GM12892 (cell line): ENCODE measurements around the gene LIPG. TPM values are rescaled to one million over a fixed set of nuclear protein-coding genes. Genes with fewer than 3 reads are reported as not detected.
"Not testable (repeated sequence)": the region's sequence is repeated elsewhere in the genome, so short reads cannot be mapped to it uniquely, and the experiment has no call there.

Experiments used
- DNase-seq: peaks from one replicate; pipeline ENCODE4 v3.0.0; 2011; ENCODE audit not compliant: insufficient read length
- FAIRE-seq: peaks from 2 replicates; lab custom pipeline; 2011; peaks lifted over from hg19 to GRCh38; lab: Jason Lieb, UNC
- POLR2A ChIP-seq: IDR thresholded peaks from 2 replicates; pipeline ENCODE4 v1.6.1; 2011; ENCODE audit warnings: low read depth, low read length, control low read depth
- POLR2AphosphoS5 ChIP-seq: IDR thresholded peaks from 2 replicates; pipeline ENCODE4 v1.6.1; 2011; ENCODE audit warnings: low read depth, low read length, control low read depth
- TAF1 ChIP-seq: IDR thresholded peaks from 2 replicates; pipeline ENCODE4 v1.6.1; 2011; ENCODE audit warnings: low read depth, mild to moderate bottlenecking, control low read depth, low read length, borderline replicate concordance
- polyA plus RNA-seq: library from polyadenylated mRNA; unstranded; fragments of >200 nt; gene quantifications from one replicate; pipeline ENCODE4 v1.2.1, GENCODE V29; 2012; ENCODE audit warnings: missing spikeins, inconsistent platforms; ENCODE audit not compliant: missing spikeins

The LIPG gene
- polyA plus RNA-seq = 0.40 TPM

DNA sequence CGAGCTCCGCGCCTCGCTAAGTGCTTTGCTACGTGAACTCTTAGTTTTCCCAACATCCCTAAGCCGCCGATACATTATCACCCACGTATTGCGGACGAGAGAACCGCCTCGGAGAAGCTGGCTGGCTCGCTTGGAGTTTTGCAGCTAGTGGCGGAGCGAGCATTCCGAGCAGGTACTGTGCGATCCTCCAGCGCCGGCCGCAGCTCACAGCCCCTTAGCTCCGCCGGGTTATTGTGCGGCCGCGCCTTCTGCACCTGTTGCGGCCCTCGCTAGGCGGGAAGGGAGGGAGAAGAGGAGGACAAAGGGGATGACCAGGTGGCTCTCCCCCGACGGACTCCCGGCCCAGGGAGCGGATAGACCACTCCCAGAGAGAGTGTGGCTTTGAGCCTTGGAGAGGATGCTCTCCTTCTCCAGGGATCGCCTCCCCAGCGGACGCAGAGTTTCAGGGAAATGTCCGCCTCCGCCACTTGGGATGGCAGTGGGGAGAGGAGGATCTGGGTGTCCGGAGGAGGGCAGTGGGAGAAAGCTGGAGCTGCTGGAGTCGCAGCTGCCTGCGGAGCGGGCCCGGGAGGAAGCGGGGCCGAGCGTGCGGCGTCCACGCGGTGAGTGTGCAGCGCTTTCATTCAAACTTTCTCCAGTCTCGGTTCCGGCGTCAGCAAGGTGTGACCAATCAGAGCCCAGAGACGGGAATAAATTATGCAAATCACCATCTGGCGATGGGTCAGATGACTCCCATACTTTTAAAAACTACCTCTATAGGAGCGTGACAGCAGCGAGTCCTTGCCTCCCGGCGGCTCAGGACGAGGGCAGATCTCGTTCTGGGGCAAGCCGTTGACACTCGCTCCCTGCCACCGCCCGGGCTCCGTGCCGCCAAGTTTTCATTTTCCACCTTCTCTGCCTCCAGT, at the start of gene LIPG:
Gene LIPG (plus strand): TSS at position 769 of the 905 bp plus-strand sequence. CDS start 252 bp downstream, outside the sequence.
- DNase-seq (no peak), FAIRE-seq (no peak)
- TF ChIP-seq POLR2AphosphoS5 (no peak), POLR2A (no peak), TAF1 (no peak)

DNA sequence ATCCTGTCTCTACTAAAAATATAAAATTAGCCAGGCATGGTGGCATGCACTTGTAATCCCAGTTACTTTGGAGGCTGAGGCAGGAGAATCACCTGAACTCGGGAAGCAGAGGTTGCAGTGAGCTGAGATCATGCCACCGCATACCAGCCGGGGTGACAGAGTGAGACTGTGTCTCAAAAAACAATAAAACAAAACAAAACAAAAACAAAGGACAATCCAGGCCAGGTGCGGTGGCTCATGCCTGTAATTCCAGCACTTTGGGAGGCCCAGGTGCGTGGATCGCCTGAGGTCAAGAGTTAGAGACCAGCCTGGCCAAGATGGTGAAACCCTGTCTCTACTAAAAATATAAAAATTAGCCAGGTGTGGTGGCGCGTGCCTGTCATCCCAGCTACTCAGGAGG, 49.0 kb upstream of the LIPG start:
- not testable (repeated sequence) for FAIRE-seq, DNase-seq

DNA sequence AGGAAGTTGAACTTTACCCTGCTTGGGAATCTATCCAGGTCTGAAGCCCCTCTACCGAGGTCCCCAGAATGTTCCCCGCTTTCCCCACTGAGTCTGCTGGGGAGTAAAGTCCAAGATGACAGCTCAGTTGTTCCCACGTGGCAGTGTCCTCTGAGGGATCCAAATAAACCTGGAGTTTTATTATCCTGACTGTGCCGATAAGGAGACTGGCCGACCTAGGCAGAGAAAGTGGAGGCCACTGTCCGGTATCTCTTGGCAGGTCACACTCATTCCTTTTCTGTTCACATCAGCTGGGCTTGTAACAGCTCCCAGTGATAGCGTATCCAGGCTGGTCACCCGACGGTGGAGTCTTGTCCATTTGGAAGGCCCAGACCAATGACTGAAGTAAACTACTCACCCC, 47.3 kb upstream of the LIPG start:
- no peak for DNase-seq
- FAIRE-seq = no peak
- TF ChIP-seq POLR2AphosphoS5 (no peak), POLR2A (no peak), TAF1 (no peak)

DNA sequence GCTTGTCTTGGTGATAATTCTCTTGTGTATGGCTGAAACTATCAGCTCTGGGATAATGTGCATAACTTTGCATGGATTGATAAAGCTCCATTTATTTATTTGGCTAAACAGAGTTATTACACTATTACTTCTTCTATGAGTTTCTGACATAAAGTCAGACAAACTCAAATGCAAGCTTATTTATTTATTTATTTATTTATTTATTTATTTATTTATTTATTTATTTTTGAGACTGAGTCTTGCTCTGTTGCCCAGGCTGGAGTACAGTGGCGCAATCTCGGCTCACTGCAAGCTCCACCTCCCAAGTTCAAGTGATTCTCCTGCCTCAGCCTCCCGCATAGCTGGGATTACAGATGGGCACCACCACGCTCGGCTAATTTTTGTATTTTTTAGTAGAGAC, 46.9 kb upstream of the LIPG start:
- DNase-seq, FAIRE-seq: not testable (repeated sequence)

DNA sequence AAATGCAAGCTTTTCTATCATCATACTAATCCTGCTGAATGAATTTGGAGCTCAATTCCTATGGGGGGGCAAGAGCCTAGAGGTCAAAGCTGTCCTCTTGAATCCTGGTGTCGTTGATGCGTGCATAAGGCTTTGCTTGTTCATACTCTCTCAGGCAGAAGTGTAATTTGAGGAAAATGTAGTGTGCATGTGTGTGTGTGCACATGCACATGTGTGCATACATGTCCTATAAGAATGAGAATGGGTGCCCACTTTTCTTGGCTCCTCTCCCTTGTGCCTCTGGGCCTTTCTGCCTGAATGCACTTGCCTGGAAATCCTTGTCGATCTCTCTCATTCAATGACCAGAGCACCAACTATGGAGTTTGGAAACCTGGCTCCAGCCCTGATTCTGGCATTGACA, 46.3 kb upstream of the LIPG start:
- TF ChIP-seq TAF1 (no peak), POLR2A (no peak), POLR2AphosphoS5 (no peak)
- no peak for DNase-seq
- FAIRE-seq = no peak

DNA sequence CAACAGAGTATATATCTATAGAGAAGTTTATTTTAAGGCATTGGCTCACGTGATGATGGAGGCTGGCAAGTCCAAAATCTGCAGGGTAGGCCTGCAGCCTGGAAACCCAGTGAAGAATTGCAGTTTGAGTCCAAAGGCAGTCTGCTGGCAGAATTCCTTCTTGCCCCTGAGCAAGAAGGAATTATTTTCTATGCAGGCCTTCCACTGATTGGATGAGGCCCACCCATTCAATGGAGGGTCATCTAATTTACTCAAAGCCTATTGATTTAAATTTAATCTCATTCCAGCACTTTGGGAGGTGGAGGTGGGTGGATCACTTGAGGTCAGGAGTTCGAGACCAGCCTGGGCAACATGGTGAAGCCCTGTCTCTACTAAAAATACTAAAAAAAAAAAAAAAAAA, 44.4 kb upstream of the LIPG start:
- DNase-seq = no peak
- TF ChIP-seq POLR2AphosphoS5 (no peak), POLR2A (no peak)
- FAIRE-seq = no peak

DNA sequence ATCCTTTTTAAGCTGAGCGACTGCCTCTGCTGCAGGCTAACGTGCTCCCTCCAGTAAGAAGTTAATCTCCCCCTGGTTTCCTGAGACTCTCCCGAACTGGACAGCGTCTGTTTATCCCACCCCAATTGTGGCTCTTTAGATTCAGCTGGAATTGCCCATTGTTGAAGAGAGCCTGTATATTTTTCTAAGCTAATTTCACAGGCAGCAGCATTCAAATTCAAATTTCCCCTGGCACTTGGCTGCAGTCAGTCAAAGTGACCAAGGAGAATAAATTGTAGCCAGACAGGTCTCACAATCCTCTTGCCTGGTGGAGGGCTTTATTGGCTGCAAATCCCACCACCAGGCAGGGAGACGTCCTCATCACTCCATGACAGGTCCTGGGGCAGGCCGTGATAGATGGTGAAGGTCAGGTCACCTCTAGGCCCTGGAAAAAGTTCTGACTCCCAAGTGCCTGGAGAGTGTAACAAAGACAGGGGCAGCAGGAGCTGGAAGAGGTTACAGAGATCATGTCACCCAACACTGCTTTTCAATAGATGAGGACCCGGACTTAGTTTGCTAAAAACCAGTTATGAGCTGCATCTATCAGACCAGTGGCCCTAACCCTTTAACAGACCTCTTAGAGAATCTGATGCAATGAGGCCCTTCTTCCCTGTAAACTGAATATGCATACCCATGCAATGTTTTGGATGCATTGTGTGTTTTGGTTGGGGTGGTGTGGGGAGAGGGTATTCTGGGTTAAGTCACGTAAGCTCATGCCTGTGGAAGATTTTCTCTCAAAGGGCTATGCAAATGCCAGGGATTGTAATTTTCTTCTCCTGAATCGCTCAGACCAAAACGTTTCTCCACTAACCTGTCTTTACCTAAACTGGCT, 42.5 kb upstream of the LIPG start:
- no peak for TF ChIP-seq POLR2A
- no peak for TF ChIP-seq POLR2AphosphoS5
- TF ChIP-seq TAF1 = no peak
- FAIRE-seq = no peak
- no peak for DNase-seq

DNA sequence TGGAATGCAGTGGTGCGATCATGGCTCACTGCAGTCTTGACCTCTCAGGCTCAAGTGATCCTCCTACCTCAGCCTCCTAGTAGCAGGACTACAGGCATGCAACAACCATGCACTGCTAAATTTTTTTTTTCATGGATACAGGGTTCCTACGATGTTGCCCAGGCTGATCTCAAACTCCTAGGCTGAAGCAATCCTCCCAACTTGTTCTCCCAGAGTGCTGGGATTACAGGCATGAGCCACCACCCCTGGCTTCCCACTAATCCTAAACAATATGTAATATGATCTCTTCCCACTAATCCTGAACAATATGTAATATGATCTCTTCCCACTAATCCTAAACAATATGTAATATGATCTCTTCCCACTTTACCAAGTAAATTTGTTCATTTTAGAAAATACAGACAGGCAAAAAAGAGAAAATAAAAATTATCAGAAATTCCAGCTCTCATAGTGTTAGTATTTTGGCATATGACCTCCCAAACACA, 41.2 kb upstream of the LIPG start:
- FAIRE-seq = no peak
- no peak for TF ChIP-seq POLR2AphosphoS5
- DNase-seq = no peak

DNA sequence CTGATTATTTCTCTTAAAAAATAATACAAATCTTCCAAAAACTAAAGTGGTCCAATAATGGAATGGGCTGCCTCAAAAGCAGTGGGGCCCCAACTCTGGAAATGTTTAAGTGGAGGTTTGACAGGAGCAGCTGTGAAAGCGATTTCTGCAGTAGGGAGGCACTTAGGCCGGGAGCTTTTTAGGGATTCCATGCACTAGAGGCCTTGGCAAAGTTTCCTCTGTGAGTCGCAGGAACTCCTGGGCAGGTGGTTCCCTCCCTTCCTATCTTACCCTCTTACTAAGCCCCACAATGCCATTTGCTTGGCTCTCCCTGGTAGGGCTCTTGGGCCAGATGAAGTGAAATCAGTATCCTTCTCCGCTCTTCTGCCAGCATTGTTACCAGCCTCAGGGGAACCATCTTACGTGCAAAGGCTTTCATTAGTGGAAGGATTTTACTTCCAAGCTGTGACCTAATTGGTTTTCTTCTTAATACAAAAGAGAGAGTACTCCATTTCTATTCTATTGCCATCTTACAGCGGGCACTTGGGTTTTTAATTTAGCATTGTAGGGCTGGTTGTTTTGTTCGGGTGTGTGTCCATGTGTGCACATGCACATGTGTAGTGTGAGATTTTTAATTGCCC, 40.5 kb upstream of the LIPG start:
- no peak for FAIRE-seq

DNA sequence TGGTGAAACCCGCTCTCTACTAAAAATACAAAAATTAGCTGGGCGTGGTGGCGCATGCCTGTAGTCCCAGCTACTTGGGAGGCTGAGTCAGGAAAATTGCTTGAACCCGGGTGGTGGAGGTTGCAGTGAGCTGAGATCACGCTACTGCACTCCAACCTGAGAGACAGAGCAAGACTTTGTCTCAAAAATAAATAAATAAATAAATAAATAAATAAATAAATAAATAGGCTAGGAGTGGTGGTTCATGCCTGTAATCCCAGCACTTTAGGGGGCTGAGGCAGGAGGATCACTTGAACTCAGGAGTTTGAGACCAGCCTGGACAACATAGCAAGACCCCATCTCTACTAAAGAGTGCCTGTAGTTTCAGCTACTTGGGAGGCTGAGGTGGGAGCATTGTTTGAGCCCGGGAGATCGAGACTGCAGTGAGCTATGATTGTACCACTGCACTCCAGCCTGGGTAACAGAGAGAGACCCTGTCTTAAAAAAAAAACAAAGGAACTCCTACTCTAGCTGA, 38.2 kb upstream of the LIPG start:
- DNase-seq, FAIRE-seq: not testable (repeated sequence)

More for the DNA sequence above, 40.5 kb upstream of the LIPG start:
- no peak for TF ChIP-seq POLR2AphosphoS5
- TF ChIP-seq POLR2A = no peak
- TF ChIP-seq TAF1 = no peak
- no peak for DNase-seq

DNA sequence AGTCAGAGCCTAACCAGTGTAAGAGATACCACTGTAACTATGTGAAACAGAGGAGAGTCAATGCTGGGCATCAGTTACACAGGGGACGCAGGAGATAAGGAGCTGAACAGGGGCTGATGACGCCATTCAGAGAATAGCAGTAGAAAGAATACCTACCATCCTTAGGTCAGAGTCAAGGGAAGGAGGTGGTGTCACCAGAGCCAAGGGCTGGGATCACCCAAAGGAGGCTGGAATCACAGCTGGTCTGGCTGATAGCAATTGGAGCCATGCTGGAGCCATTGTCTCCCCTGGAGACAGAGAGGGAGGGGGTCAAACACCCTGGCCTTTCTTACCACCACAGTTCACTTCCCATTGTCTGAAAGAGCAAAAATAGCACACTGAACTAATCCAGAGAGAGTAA, 37.5 kb upstream of the LIPG start:
- TF ChIP-seq TAF1 (no peak), POLR2A (no peak)
- DNase-seq (no peak), FAIRE-seq (no peak)

DNA sequence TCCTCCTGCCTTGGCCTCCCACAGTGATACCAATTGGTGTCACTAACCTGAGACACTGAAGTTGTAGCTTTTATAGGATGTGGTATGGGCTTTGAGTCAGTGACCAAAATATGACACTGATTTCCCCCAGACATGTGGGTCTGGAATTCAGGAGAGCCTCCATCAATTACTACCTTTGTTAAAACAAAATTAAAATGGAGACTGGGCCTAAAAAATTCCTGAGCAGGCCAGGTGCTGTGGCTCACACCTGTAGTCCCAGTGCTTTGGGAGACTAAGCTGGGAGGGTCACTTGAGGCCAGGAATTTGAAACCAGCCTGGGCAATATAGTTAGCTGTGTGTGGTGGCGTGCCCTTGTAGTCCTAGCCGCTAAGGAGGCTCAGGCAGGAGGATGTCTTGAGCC, 36.9 kb upstream of the LIPG start:
- TF ChIP-seq TAF1 = no peak
- no peak for TF ChIP-seq POLR2A
- TF ChIP-seq POLR2AphosphoS5 = no peak
- no peak for DNase-seq
- FAIRE-seq = no peak
